GM23338 (cell line): ENCODE results near the gene AMOTL1. TPM values are rescaled to one million over a fixed set of nuclear protein-coding genes. Genes with fewer than 3 reads are reported as not detected.

Experiments
- ATAC-seq: fragments of 200-7000 bp; cut with Tn5 transposase; 3 replicates; pipeline ENCODE4 v1.9.1; 2020
- DNase-seq: peaks from one replicate; pipeline ENCODE4 v3.0.0-alpha.2; 2015; ENCODE audit warnings: low spot score
- H2AFZ ChIP-seq: fragments of 200-600 bp; sonication (generic); 2 replicates; pipeline ENCODE4 v1.8.0; 2016; ENCODE audit warnings: antibody characterized with exemption, mild to moderate bottlenecking, moderate library complexity
- H3F3A ChIP-seq: fragments of 200-600 bp; sonication (generic); replicated peaks from 2 replicates; pipeline ENCODE4 v1.8.0; 2017; ENCODE audit warnings: antibody characterized with exemption, mixed run types, low read depth
- H3K27ac ChIP-seq: fragments of 200-600 bp; sonication (generic); 2 replicates; pipeline ENCODE4 v1.6.1; 2016; ENCODE audit warnings: low read depth
- H3K27me3 ChIP-seq: fragments of 200-600 bp; sonication (generic); 2 replicates; pipeline ENCODE4 v1.8.0; 2016; ENCODE audit warnings: mild to moderate bottlenecking, mixed run types, moderate library complexity; ENCODE audit not compliant: insufficient read depth
- H3K36me3 ChIP-seq: fragments of 200-600 bp; sonication (generic); 2 replicates; pipeline ENCODE4 v1.8.0; 2016; ENCODE audit warnings: mild to moderate bottlenecking; ENCODE audit not compliant: insufficient read depth
- H3K4me1 ChIP-seq: fragments of 200-600 bp; sonication (generic); 2 replicates; pipeline ENCODE4 v1.8.0; 2016; ENCODE audit warnings: mild to moderate bottlenecking, moderate library complexity; ENCODE audit not compliant: insufficient read depth
- H3K4me2 ChIP-seq: fragments of 200-600 bp; sonication (generic); 2 replicates; pipeline ENCODE4 v1.7.1; 2017; ENCODE audit warnings: mixed run types
- H3K4me3 ChIP-seq: fragments of 200-600 bp; sonication (generic); 2 replicates; pipeline ENCODE4 v1.6.1; 2016; ENCODE audit warnings: mixed run types
- H3K79me2 ChIP-seq: fragments of 200-600 bp; sonication (generic); replicated peaks from 2 replicates; pipeline ENCODE4 v1.8.0; 2017; ENCODE audit warnings: mild to moderate bottlenecking; ENCODE audit not compliant: insufficient read depth
- H3K9me2 ChIP-seq: fragments of 200-600 bp; sonication (generic); 2 replicates; pipeline ENCODE4 v1.8.0; 2017; ENCODE audit not compliant: insufficient read depth
- H4K20me1 ChIP-seq: fragments of 200-600 bp; sonication (generic); replicated peaks from 2 replicates; pipeline ENCODE4 v1.8.0; 2017; ENCODE audit warnings: mild to moderate bottlenecking; ENCODE audit not compliant: insufficient read depth
- H3K27ac Mint-ChIP-seq: 2 replicates; pipeline ENCODE4 v1.8.0; 2020; ENCODE audit warnings: inconsistent platforms, mild to moderate bottlenecking, moderate library complexity, mixed read lengths
- H3K27me3 Mint-ChIP-seq: 3 replicates; pipeline ENCODE4 v1.8.0; 2022; ENCODE audit warnings: low read depth, mild to moderate bottlenecking, moderate library complexity, mixed read lengths, inconsistent platforms; ENCODE audit not compliant: insufficient read depth, poor library complexity
- H3K36me3 Mint-ChIP-seq: 3 replicates; pipeline ENCODE4 v1.8.0; 2021; ENCODE audit warnings: low read depth, mild to moderate bottlenecking, inconsistent platforms, moderate library complexity, mixed read lengths
- H3K4me1 Mint-ChIP-seq: 3 replicates; pipeline ENCODE4 v1.8.0; 2020; ENCODE audit warnings: mild to moderate bottlenecking, inconsistent platforms, mixed read lengths
- H3K4me3 Mint-ChIP-seq: 3 replicates; pipeline ENCODE4 v1.8.0; 2021; ENCODE audit warnings: moderate library complexity, mild to moderate bottlenecking, inconsistent platforms, mixed read lengths
- H3K9me3 Mint-ChIP-seq: 3 replicates; pipeline ENCODE4 v1.8.0; 2020; ENCODE audit warnings: moderate library complexity, mild to moderate bottlenecking, inconsistent platforms, mixed read lengths
- ETS1 ChIP-seq: IDR thresholded peaks from 2 replicates; pipeline ENCODE4 v1.6.1; 2016; ENCODE audit warnings: antibody characterized with exemption
- EZH2 ChIP-seq: fragments of 200-600 bp; sonication (generic); IDR thresholded peaks from one replicate; pipeline ENCODE4 v1.8.0; 2017; ENCODE audit warnings: antibody characterized with exemption, mild to moderate bottlenecking, low read depth; ENCODE audit not compliant: unreplicated experiment
- EZH2phosphoT487 ChIP-seq: fragments of 200-600 bp; sonication (generic); IDR thresholded peaks from one replicate; pipeline ENCODE4 v1.8.1; 2018; ENCODE audit warnings: antibody characterized with exemption; ENCODE audit not compliant: unreplicated experiment
- JUNB ChIP-seq: IDR thresholded peaks from one replicate; pipeline ENCODE4 v1.6.1; 2016; ENCODE audit warnings: antibody characterized with exemption; ENCODE audit not compliant: unreplicated experiment
- STAT1 ChIP-seq: IDR thresholded peaks from one replicate; pipeline ENCODE4 v1.6.1; 2016; ENCODE audit warnings: antibody characterized with exemption; ENCODE audit not compliant: unreplicated experiment
- ZNF114 ChIP-seq: fragments of 250-450 bp; sonication (Bioruptor Pico); IDR thresholded peaks from 2 replicates; pipeline ENCODE4 v1.5.0; 2020; ENCODE audit warnings: mild to moderate bottlenecking, moderate library complexity
- polyA plus RNA-seq: library from polyadenylated mRNA; unstranded; fragments of >200 nt; fragmentation: Nextera tagmentation; extraction: Ambion mirVana; gene quantifications from 2 replicates; pipeline ENCODE4 v1.2.1, GENCODE V29; 2016
- total RNA-seq: library from RNA; depleted of rRNA; stranded (reverse); fragments of >200 nt; shearing (Covaris generic); gene quantifications from 2 replicates; pipeline ENCODE4 v1.2.3, GENCODE V29; 2014
- TF ChIP-seq, protein P1 (sequence below): IDR thresholded peaks from one replicate; pipeline ENCODE4 v1.6.1; 2018; ENCODE audit warnings: antibody characterized with exemption; ENCODE audit not compliant: unreplicated experiment
- TF ChIP-seq, protein P2 (sequence below), 2 experiments: fragments of 200-600 bp in 1 of 2; sonication (generic) in 1 of 2; conservative IDR thresholded peaks; 2 replicates each; pipeline versions ENCODE4 v1.5.1 to v1.6.1; 2016 to 2017; ENCODE audit warnings: antibody characterized with exemption in 2 of 2, low read depth in 2 of 2, mild to moderate bottlenecking in 2 of 2, moderate library complexity in 1 of 2

Gene AMOTL1
- total and polyA plus RNA-seq, 2 experiments from 2014 or later: 4.3 to 18.7 TPM

- Histone ChIP-seq H3K79me2 (no peaks in the 10 kb centered on the region), H3K36me3 (no peaks in the 10 kb centered on the region), H3K4me2 (no peak overlapping the region), H3K9me2 (peaks cover 12% of the 10 kb centered on the region; the same call in 1 of the 2 replicates), H3K4me3 (no peak overlapping the region), H2AFZ (no peak overlapping the region), H3K4me1 (peaks cover 22% of the 10 kb centered on the region), H3K27me3 (no peaks in the 10 kb centered on the region), H3K27ac (no peak overlapping the region), H3F3A (no peaks in the 10 kb centered on the region), H4K20me1 (no peaks in the 10 kb centered on the region)
- DNase-seq (no peak), ATAC-seq (no peak)
- H3K27me3 Mint-ChIP-seq: peaks cover 2% of the 10 kb centered on the region
- peaks cover 27% of the 10 kb centered on the region for H3K4me1 Mint-ChIP-seq
- no peak overlapping the region for H3K27ac Mint-ChIP-seq
- no peaks in the 10 kb centered on the region for H3K36me3 Mint-ChIP-seq
- no peak overlapping the region for H3K4me3 Mint-ChIP-seq
- no peaks in the 10 kb centered on the region for H3K9me3 Mint-ChIP-seq
- TF ChIP-seq EZH2phosphoT487: no peak
Observed at GRCh38 chr11:94728541-94728940, 39.6 kb upstream of the AMOTL1 start.

GRCh38 chr11:94728966-94729751 lies 39.0 kb upstream of the AMOTL1 start:
- DNase-seq (no peak), ATAC-seq (no peak)
- H2AFZ ChIP-seq: no peak overlapping the region
- no peak overlapping the region for H3K4me2 ChIP-seq
- H4K20me1 ChIP-seq: no peaks in the 10 kb centered on the region
- H3K36me3 ChIP-seq: no peaks in the 10 kb centered on the region
- no peaks in the 10 kb centered on the region for H3K27me3 ChIP-seq
- Mint-ChIP-seq H3K36me3 (no peaks in the 10 kb centered on the region), H3K27ac (no peak overlapping the region), H3K9me3 (no peaks in the 10 kb centered on the region), H3K27me3 (peaks cover 2% of the 10 kb centered on the region), H3K4me3 (no peak overlapping the region), H3K4me1 (peaks cover 34% of the 10 kb centered on the region)
- H3F3A ChIP-seq: peaks cover 2% of the 10 kb centered on the region; the same call in 1 of the 2 replicates
- H3K4me1 ChIP-seq: peaks cover 28% of the 10 kb centered on the region
- no peak overlapping the region for H3K27ac ChIP-seq
- H3K9me2 ChIP-seq: peaks cover 9% of the 10 kb centered on the region; the same call in 1 of the 2 replicates
- H3K79me2 ChIP-seq: no peaks in the 10 kb centered on the region
- no peak overlapping the region for H3K4me3 ChIP-seq
- no peak for TF ChIP-seq ZNF114
- TF ChIP-seq, protein P1, sequence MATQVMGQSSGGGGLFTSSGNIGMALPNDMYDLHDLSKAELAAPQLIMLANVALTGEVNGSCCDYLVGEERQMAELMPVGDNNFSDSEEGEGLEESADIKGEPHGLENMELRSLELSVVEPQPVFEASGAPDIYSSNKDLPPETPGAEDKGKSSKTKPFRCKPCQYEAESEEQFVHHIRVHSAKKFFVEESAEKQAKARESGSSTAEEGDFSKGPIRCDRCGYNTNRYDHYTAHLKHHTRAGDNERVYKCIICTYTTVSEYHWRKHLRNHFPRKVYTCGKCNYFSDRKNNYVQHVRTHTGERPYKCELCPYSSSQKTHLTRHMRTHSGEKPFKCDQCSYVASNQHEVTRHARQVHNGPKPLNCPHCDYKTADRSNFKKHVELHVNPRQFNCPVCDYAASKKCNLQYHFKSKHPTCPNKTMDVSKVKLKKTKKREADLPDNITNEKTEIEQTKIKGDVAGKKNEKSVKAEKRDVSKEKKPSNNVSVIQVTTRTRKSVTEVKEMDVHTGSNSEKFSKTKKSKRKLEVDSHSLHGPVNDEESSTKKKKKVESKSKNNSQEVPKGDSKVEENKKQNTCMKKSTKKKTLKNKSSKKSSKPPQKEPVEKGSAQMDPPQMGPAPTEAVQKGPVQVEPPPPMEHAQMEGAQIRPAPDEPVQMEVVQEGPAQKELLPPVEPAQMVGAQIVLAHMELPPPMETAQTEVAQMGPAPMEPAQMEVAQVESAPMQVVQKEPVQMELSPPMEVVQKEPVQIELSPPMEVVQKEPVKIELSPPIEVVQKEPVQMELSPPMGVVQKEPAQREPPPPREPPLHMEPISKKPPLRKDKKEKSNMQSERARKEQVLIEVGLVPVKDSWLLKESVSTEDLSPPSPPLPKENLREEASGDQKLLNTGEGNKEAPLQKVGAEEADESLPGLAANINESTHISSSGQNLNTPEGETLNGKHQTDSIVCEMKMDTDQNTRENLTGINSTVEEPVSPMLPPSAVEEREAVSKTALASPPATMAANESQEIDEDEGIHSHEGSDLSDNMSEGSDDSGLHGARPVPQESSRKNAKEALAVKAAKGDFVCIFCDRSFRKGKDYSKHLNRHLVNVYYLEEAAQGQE: no peak

GRCh38 chr11:94730153-94730552 lies 38.0 kb upstream of the AMOTL1 start:
- Mint-ChIP-seq H3K9me3 (no peaks in the 10 kb centered on the region), H3K27ac (no peak overlapping the region), H3K4me1 (peaks cover 44% of the 10 kb centered on the region), H3K4me3 (no peak overlapping the region), H3K27me3 (peaks cover 6% of the 10 kb centered on the region), H3K36me3 (no peaks in the 10 kb centered on the region)
- Histone ChIP-seq H3K4me3 (no peak overlapping the region), H3K9me2 (no peaks in the 10 kb centered on the region), H3K4me1 (peaks cover 38% of the 10 kb centered on the region), H3K36me3 (no peaks in the 10 kb centered on the region), H3K4me2 (no peak overlapping the region), H3K27ac (no peak overlapping the region), H3F3A (peaks cover 10% of the 10 kb centered on the region; the same call in 1 of the 2 replicates), H4K20me1 (no peaks in the 10 kb centered on the region), H3K79me2 (no peaks in the 10 kb centered on the region), H3K27me3 (no peaks in the 10 kb centered on the region), H2AFZ (no peak overlapping the region; the same call in 1 of the 2 replicates)
- ATAC-seq (no peak), DNase-seq (no peak)
- no peak for TF ChIP-seq ZNF114
- no peak for TF ChIP-seq ETS1
- TF ChIP-seq, protein P1: no peak
- TF ChIP-seq, protein P2, sequence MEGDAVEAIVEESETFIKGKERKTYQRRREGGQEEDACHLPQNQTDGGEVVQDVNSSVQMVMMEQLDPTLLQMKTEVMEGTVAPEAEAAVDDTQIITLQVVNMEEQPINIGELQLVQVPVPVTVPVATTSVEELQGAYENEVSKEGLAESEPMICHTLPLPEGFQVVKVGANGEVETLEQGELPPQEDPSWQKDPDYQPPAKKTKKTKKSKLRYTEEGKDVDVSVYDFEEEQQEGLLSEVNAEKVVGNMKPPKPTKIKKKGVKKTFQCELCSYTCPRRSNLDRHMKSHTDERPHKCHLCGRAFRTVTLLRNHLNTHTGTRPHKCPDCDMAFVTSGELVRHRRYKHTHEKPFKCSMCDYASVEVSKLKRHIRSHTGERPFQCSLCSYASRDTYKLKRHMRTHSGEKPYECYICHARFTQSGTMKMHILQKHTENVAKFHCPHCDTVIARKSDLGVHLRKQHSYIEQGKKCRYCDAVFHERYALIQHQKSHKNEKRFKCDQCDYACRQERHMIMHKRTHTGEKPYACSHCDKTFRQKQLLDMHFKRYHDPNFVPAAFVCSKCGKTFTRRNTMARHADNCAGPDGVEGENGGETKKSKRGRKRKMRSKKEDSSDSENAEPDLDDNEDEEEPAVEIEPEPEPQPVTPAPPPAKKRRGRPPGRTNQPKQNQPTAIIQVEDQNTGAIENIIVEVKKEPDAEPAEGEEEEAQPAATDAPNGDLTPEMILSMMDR (conservative IDR thresholded peaks at IDR 0.05; ENCODE audit: low read depth in 2 of 2): no peak
- no peak for TF ChIP-seq JUNB
- TF ChIP-seq EZH2: no peak
- TF ChIP-seq STAT1: no peak
